NCI-H748 (cell line): ENCODE measurements around the gene TM4SF4.

Experiments used
- DNase-seq: peaks from one replicate; lab custom pipeline; 2025; ENCODE audit not compliant: unreplicated experiment; lab: John Stamatoyannopoulos, UW

Gene TM4SF4

DNA sequence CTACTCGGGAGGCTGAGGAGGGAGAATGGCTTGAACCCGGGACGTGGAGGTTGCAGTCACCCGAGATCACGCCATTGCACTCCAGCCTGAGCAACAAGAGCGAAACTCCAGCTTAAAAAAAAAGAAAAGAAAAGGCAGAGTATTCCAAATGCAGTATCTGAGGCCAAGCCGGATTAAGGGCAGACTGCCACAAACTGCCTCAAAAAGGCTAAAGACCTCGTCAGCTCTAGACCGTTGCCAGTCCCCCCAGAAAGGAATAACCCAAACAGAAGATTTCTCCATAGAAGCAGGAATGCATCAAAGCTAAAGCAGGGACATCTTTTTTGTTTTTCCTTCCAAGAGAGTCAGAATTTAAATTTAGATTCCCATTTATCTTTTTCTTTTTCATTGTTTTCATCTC, 72.9 kb downstream of the TM4SF4 start:
- DNase-seq = no peak

DNA sequence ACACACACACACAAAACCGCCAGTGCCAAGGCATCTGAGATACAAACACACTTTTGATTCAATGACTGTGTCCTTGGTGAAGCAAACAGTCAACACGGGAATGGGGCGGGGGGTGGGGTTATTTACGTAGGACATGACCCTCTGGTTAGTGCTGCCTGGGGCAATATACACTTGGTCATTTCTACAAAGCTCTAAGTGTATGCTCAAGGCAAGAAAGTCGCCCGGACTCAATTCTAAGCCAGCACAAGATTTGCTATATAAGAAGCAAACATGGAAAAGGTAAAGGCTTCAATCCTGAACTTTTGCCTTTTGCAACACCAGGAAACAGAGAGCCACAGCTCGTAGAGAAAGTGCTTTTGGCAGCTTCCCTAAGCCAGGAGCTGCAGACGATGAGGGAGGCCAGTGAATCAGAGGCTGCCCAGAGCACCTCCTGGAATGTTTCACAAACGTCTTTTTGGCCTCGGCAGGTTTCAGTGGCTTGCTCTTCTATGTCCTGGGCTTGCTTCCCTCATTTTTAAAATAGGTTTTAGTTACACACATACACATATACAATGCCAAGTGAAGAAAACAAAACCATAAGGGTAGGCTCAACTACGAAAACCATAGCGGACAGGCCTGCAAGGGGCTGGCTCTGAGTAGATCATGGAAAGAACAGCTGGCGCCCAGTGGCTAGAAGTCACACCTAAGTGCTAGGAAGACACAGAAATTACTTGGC, 73.6 kb downstream of the TM4SF4 start:
- no peak for DNase-seq

DNA sequence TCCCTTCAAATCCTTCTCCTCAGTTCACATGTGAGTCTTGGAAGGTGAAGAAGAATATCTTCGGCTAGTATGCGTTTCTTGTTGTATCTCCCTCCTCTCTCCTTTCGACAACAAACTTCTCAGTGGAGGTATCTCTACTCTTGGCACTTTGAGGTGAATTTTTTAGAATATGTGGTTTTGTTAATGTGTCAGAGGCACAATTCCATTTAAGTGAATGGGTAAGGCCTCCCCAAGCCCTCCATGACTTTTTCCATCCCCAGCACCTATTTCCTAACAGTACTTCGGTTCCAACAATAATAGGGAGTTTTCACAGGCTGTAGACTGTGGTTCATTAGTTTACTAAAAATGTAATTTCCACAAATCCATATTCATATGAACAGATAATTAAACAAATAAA, 74.2 kb downstream of the TM4SF4 start:
- no peak for DNase-seq

DNA sequence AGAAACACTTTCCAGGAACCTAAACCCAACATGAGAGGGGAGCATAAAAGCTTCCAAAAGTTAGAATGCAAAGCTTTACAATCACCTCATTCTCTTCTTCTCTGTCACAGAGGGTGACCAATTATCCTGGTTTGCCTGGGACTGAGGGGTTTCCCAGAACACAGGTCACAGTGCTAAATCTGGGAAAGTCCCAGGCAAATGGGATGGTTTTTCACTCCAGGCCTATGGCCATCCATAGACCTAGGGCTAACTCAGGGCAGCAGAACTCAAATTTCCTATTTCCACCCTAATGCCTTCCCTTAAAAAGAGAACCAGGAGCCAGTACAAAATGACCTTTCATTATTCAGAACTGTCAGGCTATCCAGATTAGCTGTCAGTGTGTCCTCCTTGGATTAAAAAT, 77.0 kb downstream of the TM4SF4 start:
- DNase-seq = no peak

DNA sequence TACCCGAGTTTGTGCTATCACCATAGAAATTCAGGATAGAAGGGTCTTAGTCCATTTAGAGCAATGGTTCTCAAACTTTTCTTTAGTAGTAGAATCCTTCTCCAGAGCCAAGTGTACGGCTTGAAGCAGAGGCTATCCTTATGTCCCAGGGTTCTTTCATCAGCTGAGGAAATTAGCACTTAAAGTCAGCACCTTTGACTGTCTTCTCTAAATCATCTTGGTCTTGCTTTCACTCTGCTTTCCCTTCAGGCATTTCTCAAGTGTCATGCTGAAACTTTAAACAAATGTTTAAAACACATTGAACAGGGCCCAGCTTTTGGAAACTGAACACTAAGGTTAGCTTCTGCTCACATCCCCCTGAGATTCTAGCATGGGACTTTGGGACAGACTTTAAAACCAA, 78.2 kb downstream of the TM4SF4 start:
- no peak for DNase-seq
